Body of pancreas (tissue), 4 donors: Measurements from ENCODE around the gene SLC38A3.
A peak's percentile ranks its signal among the peaks of the same experiment; 100 is the strongest.

Experiments used
- CTCF ChIP-seq, 7 experiments: fragments of 450-650 bp in 4 of 7; fragments of 200-600 bp in 3 of 7; sonication (generic) in 3 of 7; IDR thresholded peaks; one replicate each; pipeline ENCODE4 v1.5.1; 2016 to 2019; ENCODE audit warnings: antibody characterized with exemption in 7 of 7
- POLR2A ChIP-seq, 3 donors: fragments of 450-650 bp; IDR thresholded peaks; one replicate each; pipeline ENCODE4 v1.6.1; 2016; ENCODE audit warnings: antibody characterized with exemption in 3 of 3, mild to moderate bottlenecking in 2 of 3

GRCh38 chr3:50264383-50264963 is 59.4 kb downstream of the SLC38A3 start:
- TF ChIP-seq CTCF (IDR thresholded peaks at IDR 0.05) (no peak), POLR2A (IDR thresholded peaks at IDR 0.05) (peak in 1 of 3 donors; percentile 35)
